Adrenal gland (tissue), 5 donors: ENCODE data around the gene MEIS1.

Experiments used
- POLR2A ChIP-seq, 2 donors: fragments of 450-650 bp; IDR thresholded peaks; one replicate each; pipeline ENCODE4 v1.6.1; 2017; ENCODE audit warnings: antibody characterized with exemption in 2 of 2, mild to moderate bottlenecking in 2 of 2, moderate library complexity in 1 of 2
- TF ChIP-seq, protein P1 (sequence below), 6 experiments: fragments of 450-650 bp in 4 of 6; fragments of 200-600 bp in 2 of 6; sonication (generic) in 1 of 6; IDR thresholded peaks; 1 replicate in 5 of 6; 2 replicates in 1 of 6; pipeline versions ENCODE4 v1.5.1 to v1.8.0; 2016 to 2021; ENCODE audit warnings: antibody characterized with exemption in 6 of 6, mild to moderate bottlenecking in 2 of 6, moderate library complexity in 1 of 6
- donor health status: DM: no; HTN: no; CAD: no.

- TF ChIP-seq, protein P1, sequence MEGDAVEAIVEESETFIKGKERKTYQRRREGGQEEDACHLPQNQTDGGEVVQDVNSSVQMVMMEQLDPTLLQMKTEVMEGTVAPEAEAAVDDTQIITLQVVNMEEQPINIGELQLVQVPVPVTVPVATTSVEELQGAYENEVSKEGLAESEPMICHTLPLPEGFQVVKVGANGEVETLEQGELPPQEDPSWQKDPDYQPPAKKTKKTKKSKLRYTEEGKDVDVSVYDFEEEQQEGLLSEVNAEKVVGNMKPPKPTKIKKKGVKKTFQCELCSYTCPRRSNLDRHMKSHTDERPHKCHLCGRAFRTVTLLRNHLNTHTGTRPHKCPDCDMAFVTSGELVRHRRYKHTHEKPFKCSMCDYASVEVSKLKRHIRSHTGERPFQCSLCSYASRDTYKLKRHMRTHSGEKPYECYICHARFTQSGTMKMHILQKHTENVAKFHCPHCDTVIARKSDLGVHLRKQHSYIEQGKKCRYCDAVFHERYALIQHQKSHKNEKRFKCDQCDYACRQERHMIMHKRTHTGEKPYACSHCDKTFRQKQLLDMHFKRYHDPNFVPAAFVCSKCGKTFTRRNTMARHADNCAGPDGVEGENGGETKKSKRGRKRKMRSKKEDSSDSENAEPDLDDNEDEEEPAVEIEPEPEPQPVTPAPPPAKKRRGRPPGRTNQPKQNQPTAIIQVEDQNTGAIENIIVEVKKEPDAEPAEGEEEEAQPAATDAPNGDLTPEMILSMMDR (IDR thresholded peaks at IDR 0.05): no peak
- no peak for TF ChIP-seq POLR2A (IDR thresholded peaks at IDR 0.05)
Observed at GRCh38 chr2:66583881-66584280, 149.0 kb downstream of the MEIS1 start.
